SK-N-MC (cell line): ENCODE results near the gene IZUMO4.

Experiments used
- EZH2 ChIP-seq: fragments of 200-600 bp; sonication (generic); IDR thresholded peaks from one replicate; pipeline ENCODE4 v1.6.1; 2017; ENCODE audit warnings: antibody characterized with exemption
- POLR2AphosphoS5 ChIP-seq: IDR thresholded peaks from 2 replicates; pipeline ENCODE4 v1.6.1; 2012; ENCODE audit warnings: mild to moderate bottlenecking, low read depth, low read length, borderline replicate concordance

- TF ChIP-seq EZH2, result no peak
- no peak for TF ChIP-seq POLR2AphosphoS5
These were observed 16.8 kb upstream of the IZUMO4 start for GRCh38 chr19:2079865-2080301.
